B cell (primary cell): Measurements from ENCODE around the gene TMEFF1. TPM values are rescaled to one million over a fixed set of nuclear protein-coding genes. Genes with fewer than 3 reads are reported as not detected.

ENCODE experiments used
- ATAC-seq: fragments of 200-7000 bp; cut with Tn5 transposase; one replicate; pipeline ENCODE4 v1.10.0; 2021; ENCODE audit warnings: low read depth, mild to moderate bottlenecking, moderate number of reproducible peaks, moderate library complexity
- CTCF ChIA-PET: fragments of 350-600 bp; sonication (Branson Sonifier 250); formaldehyde crosslinking; loops from one replicate; lab custom pipeline; 2021; ENCODE audit warnings: antibody characterized with exemption, inconsistent platforms; lab: Charles Lee
- POLR2A ChIA-PET: fragments of 350-600 bp; sonication (Branson Sonifier 250); formaldehyde crosslinking; loops from one replicate; lab custom pipeline; 2021; ENCODE audit warnings: antibody characterized with exemption; lab: Charles Lee
- DNase-seq: peaks from one replicate; pipeline ENCODE4 v3.0.0; 2013
- H2AFZ ChIP-seq: 2 replicates; pipeline ENCODE4 v1.6.1; 2012; ENCODE audit warnings: mild to moderate bottlenecking, low read depth, low read length; ENCODE audit not compliant: insufficient read depth, poor library complexity, severe bottlenecking
- H3K27ac ChIP-seq, 2 donors: 1 replicate in 1 of 2; 2 replicates in 1 of 2; pipeline ENCODE4 v1.5.1; 2012 to 2013; ENCODE audit warnings: low read length in 2 of 2, mild to moderate bottlenecking in 2 of 2, moderate library complexity in 1 of 2
- H3K27me3 ChIP-seq, 4 experiments: fragments of 200-600 bp in 1 of 4; sonication (generic) in 1 of 4; replicated peaks in 1 of 4; 1 replicate in 2 of 4; 2 replicates in 2 of 4; pipeline versions ENCODE4 v1.6.1 to v1.7.0; 2013 to 2016; ENCODE audit warnings: low read length in 3 of 4, mild to moderate bottlenecking in 2 of 4, mixed read lengths in 1 of 4, moderate library complexity in 1 of 4; ENCODE audit not compliant: insufficient read depth in 4 of 4, control insufficient read depth in 3 of 4; ENCODE audit errors: control extremely low read depth in 1 of 4
- H3K36me3 ChIP-seq, 2 experiments: replicated peaks in 1 of 2; 1 replicate in 1 of 2; 2 replicates in 1 of 2; pipeline versions ENCODE4 v1.6.1 to v1.7.1; 2013; ENCODE audit warnings: low read length in 1 of 2; ENCODE audit not compliant: insufficient read depth in 2 of 2, control insufficient read depth in 1 of 2; ENCODE audit errors: control extremely low read depth in 1 of 2, extremely low read depth in 1 of 2
- H3K4me1 ChIP-seq, 2 donors: fragments of 200-600 bp in 1 of 2; sonication (generic) in 1 of 2; 1 replicate in 1 of 2; 2 replicates in 1 of 2; pipeline versions ENCODE4 v1.5.1 to v1.6.1; 2013 to 2017; ENCODE audit warnings: low read length in 2 of 2; ENCODE audit not compliant: control insufficient read depth in 2 of 2, insufficient read depth in 2 of 2
- H3K4me2 ChIP-seq: replicated peaks from 2 replicates; pipeline ENCODE3; 2012; ENCODE audit warnings: mild to moderate bottlenecking, low read depth, low read length; ENCODE audit not compliant: poor library complexity, severe bottlenecking
- H3K4me3 ChIP-seq, 5 experiments: fragments of 200-600 bp in 1 of 5; sonication (generic) in 1 of 5; 1 replicate in 3 of 5; 2 replicates in 2 of 5; pipeline versions ENCODE4 v1.5.1 to v1.7.0; 2011 to 2016; ENCODE audit warnings: low read length in 4 of 5, mild to moderate bottlenecking in 4 of 5, low read depth in 2 of 5, control low read depth in 1 of 5, moderate library complexity in 1 of 5; ENCODE audit not compliant: insufficient read depth in 1 of 5; ENCODE audit errors: control extremely low read depth in 1 of 5, extremely low read depth in 1 of 5
- H3K79me2 ChIP-seq: fragments of 200-600 bp; sonication (generic); one replicate; pipeline ENCODE4 v1.6.0; 2016; ENCODE audit warnings: low read length; ENCODE audit not compliant: control insufficient read depth, insufficient read depth
- H3K9ac ChIP-seq: fragments of 200-600 bp; sonication (generic); 2 replicates; pipeline ENCODE4 v1.6.1; 2017; ENCODE audit warnings: mild to moderate bottlenecking, low read length, moderate library complexity
- H3K9me3 ChIP-seq, 3 donors: one replicate each; pipeline versions ENCODE4 v1.6.1 to v1.7.1; 2013; ENCODE audit warnings: low read length in 2 of 3; ENCODE audit not compliant: control insufficient read depth in 2 of 3, insufficient read depth in 1 of 3; ENCODE audit errors: control extremely low read depth in 1 of 3
- H4K20me1 ChIP-seq: 2 replicates; pipeline ENCODE4 v1.6.0; 2012; ENCODE audit warnings: mild to moderate bottlenecking, low read length; ENCODE audit not compliant: insufficient read depth, control insufficient read depth, poor library complexity, severe bottlenecking
- H3K27ac Mint-ChIP-seq: one replicate; pipeline ENCODE4 v1.8.0; 2021; ENCODE audit warnings: mixed read lengths
- H3K27me3 Mint-ChIP-seq: one replicate; pipeline ENCODE4 v1.8.0; 2021; ENCODE audit warnings: mixed read lengths
- H3K4me1 Mint-ChIP-seq: one replicate; pipeline ENCODE4 v1.8.0; 2021; ENCODE audit warnings: mixed read lengths
- H3K4me3 Mint-ChIP-seq: one replicate; pipeline ENCODE4 v1.8.0; 2021; ENCODE audit warnings: mixed read lengths
- H3K9me3 Mint-ChIP-seq: one replicate; pipeline ENCODE4 v1.8.0; 2022; ENCODE audit warnings: mixed read lengths; ENCODE audit not compliant: insufficient read depth
- EZH2 ChIP-seq: IDR thresholded peaks from 2 replicates; pipeline ENCODE4 v1.6.1; 2012; ENCODE audit warnings: borderline replicate concordance, low read depth, mild to moderate bottlenecking, moderate library complexity, low read length; ENCODE audit not compliant: insufficient read depth, poor library complexity, severe bottlenecking
- WGBS: methylation state at CpG from one replicate; pipeline ENCODE4 v1.1.5; 2013; ENCODE audit warnings: missing lambda C conversion rate; ENCODE audit not compliant: insufficient coverage; 5-methylcytosine and 5-hydroxymethylcytosine counted together
- intact Hi-C: fragments of 100-400 bp; cut with micrococcal nuclease; formaldehyde crosslinking; loops from one replicate; pipeline ENCODE4 v1.10.0; 2022
- polyA plus RNA-seq: library from polyadenylated mRNA; depleted of rRNA; stranded (reverse); fragments of >200 nt; gene quantifications from 2 replicates; pipeline ENCODE4 v1.2.3, GENCODE V29; 2012
- total RNA-seq, 2 donors: library from RNA; stranded (reverse); fragments of 120-200 nt in 1 of 2; gene quantifications; 1 replicate in 1 of 2; 2 replicates in 1 of 2; pipeline versions ENCODE4 v1.2.3 to v1.2.4, GENCODE V29; 2013 to 2022
- TF ChIP-seq, protein P1 (sequence below): fragments of 200-600 bp; IDR thresholded peaks from one replicate; pipeline ENCODE4 v1.8.0; 2022; ENCODE audit warnings: antibody characterized with exemption, mild to moderate bottlenecking

Gene TMEFF1
- total and polyA plus RNA-seq, 2 donors (not counting 1 experiment from before 2014, with no cell fraction given) = not detected

GRCh38 chr9:100466829-100467221 lies 6.1 kb upstream of the TMEFF1 start:
- WGBS = no CpG with 5 or more reads among the region's 1 CpG
- no peak overlapping the region for H3K9ac ChIP-seq
- H3K27ac Mint-ChIP-seq = no peak overlapping the region
- H3K4me3 Mint-ChIP-seq = no peak overlapping the region
- no peak overlapping the region for H3K4me2 ChIP-seq
- no peaks in the 10 kb centered on the region for H3K9me3 ChIP-seq
- H3K27ac ChIP-seq = no peak overlapping the region
- ATAC-seq (no peak), DNase-seq (no peak)
- no peaks in the 10 kb centered on the region for H3K36me3 ChIP-seq
- H3K27me3 ChIP-seq = peaks cover 0 to 5% (median 0%) of the 10 kb centered on the region in 4 experiments
- H3K9me3 Mint-ChIP-seq = no peaks in the 10 kb centered on the region
- no peak overlapping the region for H3K4me3 ChIP-seq
- no peaks in the 10 kb centered on the region for H3K79me2 ChIP-seq
- no peak overlapping the region for H2AFZ ChIP-seq
- CTCF ChIA-PET = interaction anchor here (0.7 kb wide), 1 partner anchor 30 kb away, joined by 3 read pairs; no protein-coding TSS in a partner anchor
- H4K20me1 ChIP-seq = no peaks in the 10 kb centered on the region
- TF ChIP-seq EZH2 = no peak
- TF ChIP-seq, protein P1, sequence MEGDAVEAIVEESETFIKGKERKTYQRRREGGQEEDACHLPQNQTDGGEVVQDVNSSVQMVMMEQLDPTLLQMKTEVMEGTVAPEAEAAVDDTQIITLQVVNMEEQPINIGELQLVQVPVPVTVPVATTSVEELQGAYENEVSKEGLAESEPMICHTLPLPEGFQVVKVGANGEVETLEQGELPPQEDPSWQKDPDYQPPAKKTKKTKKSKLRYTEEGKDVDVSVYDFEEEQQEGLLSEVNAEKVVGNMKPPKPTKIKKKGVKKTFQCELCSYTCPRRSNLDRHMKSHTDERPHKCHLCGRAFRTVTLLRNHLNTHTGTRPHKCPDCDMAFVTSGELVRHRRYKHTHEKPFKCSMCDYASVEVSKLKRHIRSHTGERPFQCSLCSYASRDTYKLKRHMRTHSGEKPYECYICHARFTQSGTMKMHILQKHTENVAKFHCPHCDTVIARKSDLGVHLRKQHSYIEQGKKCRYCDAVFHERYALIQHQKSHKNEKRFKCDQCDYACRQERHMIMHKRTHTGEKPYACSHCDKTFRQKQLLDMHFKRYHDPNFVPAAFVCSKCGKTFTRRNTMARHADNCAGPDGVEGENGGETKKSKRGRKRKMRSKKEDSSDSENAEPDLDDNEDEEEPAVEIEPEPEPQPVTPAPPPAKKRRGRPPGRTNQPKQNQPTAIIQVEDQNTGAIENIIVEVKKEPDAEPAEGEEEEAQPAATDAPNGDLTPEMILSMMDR = no peak
- H3K4me1 Mint-ChIP-seq = no peaks in the 10 kb centered on the region
- POLR2A ChIA-PET = no interaction called here
- peaks cover 17% of the 10 kb centered on the region for H3K27me3 Mint-ChIP-seq
- intact Hi-C loops = no loop called here
- H3K4me1 ChIP-seq = no peaks in the 10 kb centered on the region

DNA sequence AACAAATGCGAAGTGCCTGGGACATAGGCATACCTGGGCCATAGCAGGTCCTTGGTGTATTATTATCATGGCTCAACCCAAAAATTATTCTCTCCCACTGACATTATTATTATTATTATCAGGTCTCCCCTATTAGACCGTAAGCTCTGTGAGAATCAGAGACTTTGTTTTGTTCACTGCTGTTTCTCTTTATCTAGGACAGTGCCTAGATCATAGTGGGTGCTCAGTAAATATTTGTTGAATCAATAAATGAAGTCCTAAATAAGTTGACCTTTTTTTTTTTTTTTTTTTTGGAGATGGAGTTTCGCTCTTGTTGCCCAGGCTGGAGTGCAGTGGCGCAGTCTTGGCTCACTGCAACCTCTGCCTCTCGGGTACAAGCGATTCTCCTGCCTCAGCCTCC lies 4.9 kb upstream of the TMEFF1 start:
- Histone ChIP-seq H4K20me1 (no peaks in the 10 kb centered on the region), H3K4me1 (peaks cover 6 to 7% of the 10 kb centered on the region in 2 donors), H3K27ac (no peak overlapping the region), H3K36me3 (no peaks in the 10 kb centered on the region), H3K4me3 (no peak overlapping the region), H3K27me3 (peaks cover 0 to 15% (median 7%) of the 10 kb centered on the region in 4 experiments), H3K9me3 (no peaks in the 10 kb centered on the region), H2AFZ (no peak overlapping the region), H3K4me2 (no peak overlapping the region), H3K9ac (no peak overlapping the region), H3K79me2 (no peaks in the 10 kb centered on the region)
- H3K4me1 Mint-ChIP-seq = peaks cover 3% of the 10 kb centered on the region
- POLR2A ChIA-PET = no interaction called here
- ATAC-seq = no peak
- H3K27ac Mint-ChIP-seq = no peak overlapping the region
- CTCF ChIA-PET = no interaction called here
- 94% methylated on average over 4 of the region's 6 CpGs for WGBS
- TF ChIP-seq, protein P1 = no peak
- TF ChIP-seq EZH2 = no peak
- H3K4me3 Mint-ChIP-seq = no peak overlapping the region
- no peaks in the 10 kb centered on the region for H3K9me3 Mint-ChIP-seq
- DNase-seq = no peak
- peaks cover 24% of the 10 kb centered on the region for H3K27me3 Mint-ChIP-seq
- intact Hi-C loops = no loop called here
